GM12891 (cell line): Measurements from ENCODE around the gene LLPH.

Experiments used
- POLR2A ChIP-seq: IDR thresholded peaks from 2 replicates; pipeline ENCODE4 v1.6.1; 2011; ENCODE audit warnings: low read depth, low read length, control low read depth
- POLR2AphosphoS5 ChIP-seq: IDR thresholded peaks from 2 replicates; pipeline ENCODE4 v1.6.1; 2011; ENCODE audit warnings: low read depth, low read length, control low read depth
- POU2F2 ChIP-seq: IDR thresholded peaks from 2 replicates; pipeline ENCODE4 v1.6.1; 2011; ENCODE audit warnings: low read depth, mild to moderate bottlenecking, control low read depth, low read length, moderate library complexity
- SPI1 ChIP-seq: IDR thresholded peaks from 2 replicates; pipeline ENCODE4 v1.6.1; 2011; ENCODE audit warnings: low read depth, low read length, control low read depth
- TAF1 ChIP-seq: IDR thresholded peaks from 2 replicates; pipeline ENCODE4 v1.6.1; 2011; ENCODE audit warnings: low read depth, low read length, control low read depth

DNA sequence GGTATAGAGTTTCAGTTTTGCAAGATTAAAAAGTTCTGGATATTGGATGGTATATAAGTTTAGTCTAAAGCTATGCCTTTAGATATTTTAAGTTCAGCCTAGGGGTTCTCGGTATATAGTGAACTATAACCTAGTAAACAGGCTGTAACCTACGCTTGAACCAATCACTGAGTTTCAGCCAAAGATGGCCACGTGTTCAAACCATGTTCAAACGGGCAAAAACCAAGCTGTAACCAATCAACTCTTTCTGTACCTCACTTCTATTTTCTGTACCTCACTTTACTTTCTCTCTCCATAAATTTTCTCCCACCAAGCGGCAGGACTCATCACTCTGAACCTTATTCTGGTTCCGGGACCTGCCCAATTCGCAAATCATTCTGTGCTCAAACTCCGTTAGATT is 37.9 kb upstream of the LLPH start:
- no peak for TF ChIP-seq POLR2A
- no peak for TF ChIP-seq POLR2AphosphoS5
- TF ChIP-seq TAF1: no peak
- TF ChIP-seq POU2F2: no peak
- TF ChIP-seq SPI1: no peak
